NCI-H1417 (cell line): Measurements from ENCODE around the gene CDH3.
"Not testable (repeated sequence)": the region's sequence is repeated elsewhere in the genome, so short reads cannot be mapped to it uniquely, and the experiment has no call there.

ENCODE experiments used
- DNase-seq, 3 experiments: peaks; one replicate each; lab custom pipeline; 2025; lab: John Stamatoyannopoulos, UW

CDH3 gene

GRCh38 chr16:68704232-68704867 is 59.2 kb downstream of the CDH3 start:
- DNase-seq: peak; percentile 75 to 88 (median 79)

- no peak for DNase-seq
These were observed 62.4 kb downstream of the CDH3 start for GRCh38 chr16:68707340-68708152.

GRCh38 chr16:68710211-68710610 is 65.1 kb downstream of the CDH3 start:
- no peak for DNase-seq

GRCh38 chr16:68711421-68712139 is 66.5 kb downstream of the CDH3 start:
- no peak for DNase-seq

GRCh38 chr16:68713361-68713760 is 68.3 kb downstream of the CDH3 start:
- no peak for DNase-seq

GRCh38 chr16:68715471-68715870 is 70.4 kb downstream of the CDH3 start:
- DNase-seq: no peak

GRCh38 chr16:68716516-68716915 is 71.4 kb downstream of the CDH3 start:
- DNase-seq: not testable (repeated sequence)

GRCh38 chr16:68717684-68718083 is 72.6 kb downstream of the CDH3 start:
- no peak for DNase-seq

- peak in 2 of 3 experiments; percentile 5 to 46 for DNase-seq
These were observed 73.5 kb downstream of the CDH3 start for GRCh38 chr16:68718590-68718989.

GRCh38 chr16:68719993-68720489 is 74.9 kb downstream of the CDH3 start:
- DNase-seq: no peak

GRCh38 chr16:68722119-68723024 is 77.3 kb downstream of the CDH3 start:
- DNase-seq: no peak

- no peak for DNase-seq
These were observed 79.7 kb downstream of the CDH3 start for GRCh38 chr16:68724797-68725196.

- no peak for DNase-seq
These were observed 83.4 kb downstream of the CDH3 start for GRCh38 chr16:68728523-68728922.

- DNase-seq: no peak
These were observed 86.5 kb downstream of the CDH3 start for GRCh38 chr16:68731637-68732036.

GRCh38 chr16:68732042-68732680 is 87.1 kb downstream of the CDH3 start:
- DNase-seq: peak in 2 of 3 experiments; percentile 4 to 23

GRCh38 chr16:68732741-68733399 is 87.8 kb downstream of the CDH3 start:
- DNase-seq: no peak

GRCh38 chr16:68733570-68733969 is 88.5 kb downstream of the CDH3 start:
- no peak for DNase-seq

- DNase-seq: no peak
These were observed 89.7 kb downstream of the CDH3 start for GRCh38 chr16:68734782-68735181.

GRCh38 chr16:68736561-68736960 is 91.5 kb downstream of the CDH3 start:
- DNase-seq: no peak

- DNase-seq: peak; percentile 75 to 87 (median 84)
These were observed 92.1 kb downstream of the CDH3 start, which contains the start of gene CDH1 for GRCh38 chr16:68737046-68737729. Gene CDH1 (plus strand): TSS chr16:68737292. CDS start chr16:68737416, 124 bp downstream.
